ENCODE data around the gene ARHGEF16. TPM values are rescaled to one million over a fixed set of nuclear protein-coding genes. Genes with fewer than 3 reads are reported as not detected.

The ARHGEF16 gene
- total RNA-seq, 3 donors from 2014 or later, result 0.80 to 16.2 (median 15.1) TPM

DNA sequence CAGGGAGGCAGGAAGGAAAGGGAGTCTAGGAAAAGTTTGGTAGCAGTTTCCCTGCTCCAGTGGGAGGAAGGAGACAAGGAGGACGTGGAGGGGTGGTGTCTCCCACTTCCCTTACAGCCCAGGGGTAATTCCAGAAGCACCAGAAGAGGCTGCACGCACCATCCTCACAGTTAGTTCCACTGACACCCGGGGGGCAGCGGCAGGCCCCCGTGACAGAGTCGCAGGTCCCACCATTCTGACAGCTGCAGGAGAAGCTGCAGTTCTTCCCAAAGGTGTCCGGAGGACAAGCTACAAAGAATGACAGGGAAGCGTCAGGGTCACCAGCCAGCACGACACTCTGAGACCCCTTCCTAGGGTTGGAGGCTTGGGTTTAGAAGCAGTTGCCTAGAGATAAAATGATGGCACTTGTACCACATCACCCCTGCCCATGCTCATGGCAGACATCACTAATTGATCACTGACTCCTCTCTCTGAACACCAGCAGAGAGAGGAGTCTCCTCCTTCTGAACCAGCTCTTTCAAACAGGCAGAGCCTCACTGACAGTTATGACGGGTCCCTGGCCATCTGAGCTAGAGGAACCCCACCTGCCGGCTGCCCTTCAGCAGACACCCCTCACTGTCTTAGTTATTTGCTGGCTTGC, 53.3 kb downstream of the ARHGEF16 start:
- intact Hi-C loops (cut with DNase I; ENCODE audit: low total_unique reads), result loop anchor here (5.0 kb wide), 1 partner anchor 1410 kb away; no protein-coding TSS in a partner anchor
- no peak for TF ChIP-seq POLR2AphosphoS5 (IDR thresholded peaks at IDR 0.05)
- TF ChIP-seq POLR2A (IDR thresholded peaks at IDR 0.05), result no peak
- TF ChIP-seq, protein P1, sequence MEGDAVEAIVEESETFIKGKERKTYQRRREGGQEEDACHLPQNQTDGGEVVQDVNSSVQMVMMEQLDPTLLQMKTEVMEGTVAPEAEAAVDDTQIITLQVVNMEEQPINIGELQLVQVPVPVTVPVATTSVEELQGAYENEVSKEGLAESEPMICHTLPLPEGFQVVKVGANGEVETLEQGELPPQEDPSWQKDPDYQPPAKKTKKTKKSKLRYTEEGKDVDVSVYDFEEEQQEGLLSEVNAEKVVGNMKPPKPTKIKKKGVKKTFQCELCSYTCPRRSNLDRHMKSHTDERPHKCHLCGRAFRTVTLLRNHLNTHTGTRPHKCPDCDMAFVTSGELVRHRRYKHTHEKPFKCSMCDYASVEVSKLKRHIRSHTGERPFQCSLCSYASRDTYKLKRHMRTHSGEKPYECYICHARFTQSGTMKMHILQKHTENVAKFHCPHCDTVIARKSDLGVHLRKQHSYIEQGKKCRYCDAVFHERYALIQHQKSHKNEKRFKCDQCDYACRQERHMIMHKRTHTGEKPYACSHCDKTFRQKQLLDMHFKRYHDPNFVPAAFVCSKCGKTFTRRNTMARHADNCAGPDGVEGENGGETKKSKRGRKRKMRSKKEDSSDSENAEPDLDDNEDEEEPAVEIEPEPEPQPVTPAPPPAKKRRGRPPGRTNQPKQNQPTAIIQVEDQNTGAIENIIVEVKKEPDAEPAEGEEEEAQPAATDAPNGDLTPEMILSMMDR (IDR thresholded peaks at IDR 0.05), result no peak
- no peaks in the 10 kb centered on the region for H3K36me3 ChIP-seq

DNA sequence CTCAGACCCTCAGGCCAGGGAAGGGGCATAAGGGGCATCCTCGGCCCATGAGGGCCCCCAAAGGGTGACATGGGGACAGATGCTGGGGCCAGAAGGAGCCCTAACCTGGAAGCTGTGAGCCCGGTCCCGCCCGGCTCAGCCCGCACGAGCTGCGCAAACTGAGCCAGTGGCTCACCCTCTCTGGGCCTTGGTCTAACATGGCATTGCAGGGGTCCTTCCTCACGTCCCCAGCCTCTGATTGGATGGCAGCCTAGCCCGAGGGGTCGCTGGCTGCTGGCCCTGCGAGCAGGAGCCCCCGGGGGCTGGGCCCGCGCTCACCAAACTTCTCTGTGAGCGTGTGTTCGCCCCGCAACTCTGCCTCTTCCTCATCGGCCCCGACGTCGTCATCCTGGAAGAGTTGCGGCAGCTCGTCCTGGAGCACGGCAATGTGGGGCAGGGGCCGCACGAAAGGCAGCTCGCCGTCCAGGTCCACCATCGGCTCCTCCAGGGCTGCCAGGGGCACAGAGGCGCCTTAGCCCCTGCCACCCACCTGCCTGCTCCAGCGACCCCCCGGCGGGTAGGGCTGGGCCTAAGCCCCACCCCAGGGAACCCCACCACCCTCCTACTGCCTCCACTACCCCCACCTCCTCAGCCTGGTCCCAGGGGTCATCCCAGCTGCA, 54.4 kb downstream of the ARHGEF16 start:
- no peaks in the 10 kb centered on the region for H3K9me3 ChIP-seq
- intact Hi-C loops (cut with DNase I; ENCODE audit: low total_unique reads), result loop anchor here (5.0 kb wide), 1 partner anchor 1412 kb away; no protein-coding TSS in a partner anchor
- no peaks in the 10 kb centered on the region for H3K4me1 ChIP-seq
- TF ChIP-seq, protein P1 (IDR thresholded peaks at IDR 0.05), result no peak
- TF ChIP-seq POLR2A (IDR thresholded peaks at IDR 0.05), result no peak
- no peak for TF ChIP-seq POLR2AphosphoS5 (IDR thresholded peaks at IDR 0.05)
- no peak overlapping the region for H3K27ac ChIP-seq
- DNase-seq (ENCODE audit: low spot score in 2 of 2), result no peak
- H3K27me3 ChIP-seq, result no peaks in the 10 kb centered on the region
- H3K36me3 ChIP-seq, result no peaks in the 10 kb centered on the region
- H3K4me3 ChIP-seq, result no peak overlapping the region

More for the DNA sequence above, 53.3 kb downstream of the ARHGEF16 start:
- Histone ChIP-seq H3K9me3 (no peaks in the 10 kb centered on the region), H3K4me1 (no peaks in the 10 kb centered on the region), H3K27me3 (no peaks in the 10 kb centered on the region), H3K27ac (no peak overlapping the region), H3K4me3 (no peak overlapping the region)
- no peak for DNase-seq (ENCODE audit: low spot score in 2 of 2)

DNA sequence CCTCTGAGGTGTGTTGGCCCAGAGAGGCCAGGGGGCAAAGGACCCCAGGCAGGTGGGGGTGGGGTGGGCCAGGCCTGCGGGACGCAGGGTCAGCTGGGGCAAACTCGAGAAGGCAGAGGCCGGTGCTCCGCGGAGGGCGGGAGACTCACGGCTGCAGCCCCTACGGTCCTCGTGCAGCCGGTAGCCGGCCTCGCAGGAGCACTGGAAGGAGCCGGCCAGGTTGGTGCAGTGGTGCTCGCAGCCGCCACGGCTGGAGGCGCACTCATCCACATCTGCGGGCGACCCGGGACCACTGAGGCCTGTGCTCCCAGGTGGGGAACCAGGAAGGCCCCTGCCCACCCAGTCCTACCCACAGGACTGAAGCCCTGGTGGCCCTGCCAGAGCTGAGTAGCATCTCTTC, 55.3 kb downstream of the ARHGEF16 start:
- no peaks in the 10 kb centered on the region for H3K4me1 ChIP-seq
- no peaks in the 10 kb centered on the region for H3K27me3 ChIP-seq
- H3K4me3 ChIP-seq, result no peak overlapping the region
- H3K36me3 ChIP-seq, result no peaks in the 10 kb centered on the region
- H3K27ac ChIP-seq, result no peak overlapping the region
- TF ChIP-seq, protein P1 (IDR thresholded peaks at IDR 0.05), result no peak
- no peak for TF ChIP-seq POLR2AphosphoS5 (IDR thresholded peaks at IDR 0.05)
- TF ChIP-seq POLR2A (IDR thresholded peaks at IDR 0.05), result no peak
- DNase-seq (ENCODE audit: low spot score in 2 of 2), result no peak
- intact Hi-C loops (cut with DNase I; ENCODE audit: low total_unique reads), result loop anchor here (5.0 kb wide), 1 partner anchor 1412 kb away; no protein-coding TSS in a partner anchor
- no peaks in the 10 kb centered on the region for H3K9me3 ChIP-seq

DNA sequence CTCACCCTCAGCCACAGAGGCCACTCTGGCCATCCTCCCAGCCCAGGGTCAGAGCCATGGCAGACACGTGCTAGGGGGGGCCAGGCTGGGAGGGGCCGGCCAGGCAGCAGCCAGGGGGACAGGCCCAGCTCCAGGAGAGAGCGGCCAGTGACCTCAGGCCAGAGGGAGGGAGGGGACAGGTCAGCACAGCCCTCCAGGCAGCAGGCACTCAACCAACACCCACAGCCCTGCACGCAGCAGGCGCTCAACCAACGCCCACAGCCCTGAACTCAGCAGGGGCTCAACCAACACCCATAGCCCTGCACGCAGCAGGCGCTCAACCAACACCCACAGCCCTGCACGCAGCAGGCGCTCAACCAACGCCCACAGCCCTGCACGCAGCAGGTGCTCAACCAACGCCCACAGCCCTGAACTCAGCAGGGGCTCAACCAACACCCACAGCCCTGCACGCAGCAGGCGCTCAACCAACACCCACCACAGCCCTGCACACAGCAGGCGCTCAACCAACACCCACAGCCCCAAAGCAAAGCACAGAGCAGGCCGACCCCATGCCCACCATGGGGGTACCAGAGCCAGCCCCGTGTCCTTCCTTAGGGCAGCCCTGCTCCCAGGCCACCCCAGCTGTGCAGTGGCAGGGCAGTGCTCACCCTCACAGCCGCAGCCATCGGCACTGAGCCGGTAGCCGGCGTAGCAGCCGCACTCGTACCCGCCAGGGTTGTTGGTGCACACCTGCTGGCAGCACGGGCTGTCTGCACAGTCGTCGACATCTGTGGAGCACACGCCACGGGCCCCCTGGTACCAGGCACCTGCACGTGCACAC, 55.9 kb downstream of the ARHGEF16 start:
- no peaks in the 10 kb centered on the region for H3K4me1 ChIP-seq
- no peak overlapping the region for H3K4me3 ChIP-seq
- no peak overlapping the region for H3K27ac ChIP-seq
- no peaks in the 10 kb centered on the region for H3K36me3 ChIP-seq
- TF ChIP-seq POLR2AphosphoS5 (IDR thresholded peaks at IDR 0.05), result no peak
- no peak for DNase-seq (ENCODE audit: low spot score in 2 of 2)
- intact Hi-C loops (cut with DNase I; ENCODE audit: low total_unique reads), result no loop called here
- H3K9me3 ChIP-seq, result no peaks in the 10 kb centered on the region
- H3K27me3 ChIP-seq, result no peaks in the 10 kb centered on the region

DNA sequence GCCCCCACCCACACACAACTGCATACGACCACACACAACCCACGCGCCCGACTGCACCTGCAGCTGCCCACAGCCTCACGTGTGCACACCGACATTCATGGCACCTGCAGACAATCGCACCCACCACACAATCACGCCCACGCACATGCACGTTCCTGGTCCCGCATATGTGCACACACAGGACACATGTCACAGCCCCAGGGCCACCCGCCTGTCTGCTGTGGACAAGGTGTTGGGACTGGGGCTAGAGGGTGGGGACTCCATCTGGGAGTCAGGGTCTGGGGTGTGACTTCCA, 56.4 kb downstream of the ARHGEF16 start:
- Histone ChIP-seq H3K27me3 (no peaks in the 10 kb centered on the region), H3K9me3 (no peaks in the 10 kb centered on the region), H3K4me3 (no peak overlapping the region), H3K27ac (no peak overlapping the region), H3K36me3 (no peaks in the 10 kb centered on the region), H3K4me1 (no peaks in the 10 kb centered on the region)
- TF ChIP-seq, protein P1 (IDR thresholded peaks at IDR 0.05), result no peak
- TF ChIP-seq POLR2A (IDR thresholded peaks at IDR 0.05), result no peak
- no peak for TF ChIP-seq POLR2AphosphoS5 (IDR thresholded peaks at IDR 0.05)
- DNase-seq (ENCODE audit: low spot score in 2 of 2), result no peak
- intact Hi-C loops (cut with DNase I; ENCODE audit: low total_unique reads), result no loop called here

Measured in breast epithelium (tissue), 4 donors.